T47D (cell line): Measurements from ENCODE around the gene LCP2.
A peak's percentile ranks its signal among the peaks of the same experiment; 100 is the strongest.

Experiments used
- DNase-seq, 2 experiments: peaks; one replicate each; pipeline versions ENCODE4 v3.0.0 to v3.0.0-alpha.2; 2011 to 2012; ENCODE audit warnings: low read depth in 1 of 2, low spot score in 1 of 2
- JUND ChIP-seq: IDR thresholded peaks from 2 replicates; pipeline ENCODE4 v1.6.1; 2012; ENCODE audit warnings: low read depth
- in situ Hi-C: cut with HindIII; loops from 2 replicates; pipeline ENCODE4 v1.10.0; 2016; ENCODE audit warnings: low sequenced_read_pairs, low pct_unique_long_range_greater_than_20kb

LCP2 gene

DNA sequence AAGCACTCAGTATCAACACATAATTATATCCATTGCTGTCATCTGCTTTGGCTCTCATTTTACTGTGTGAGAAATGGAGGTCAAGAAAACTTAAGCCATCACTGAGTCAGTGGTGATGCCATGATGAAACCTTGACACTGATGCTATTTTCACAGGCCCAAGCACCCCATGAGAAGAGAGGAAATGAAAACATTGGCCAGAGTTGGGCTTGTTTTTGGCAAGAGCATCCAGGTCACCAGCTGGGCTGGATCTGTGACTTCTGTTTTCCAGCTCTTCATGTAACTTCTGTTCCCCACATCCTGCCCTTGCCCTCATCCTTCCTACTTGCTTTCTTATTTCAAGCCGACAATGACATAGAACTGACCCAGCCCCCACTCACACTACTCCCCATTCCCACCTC lies 10.0 kb downstream of the LCP2 start:
- in situ Hi-C loops, result no loop called here
- TF ChIP-seq JUND, result no peak

DNA sequence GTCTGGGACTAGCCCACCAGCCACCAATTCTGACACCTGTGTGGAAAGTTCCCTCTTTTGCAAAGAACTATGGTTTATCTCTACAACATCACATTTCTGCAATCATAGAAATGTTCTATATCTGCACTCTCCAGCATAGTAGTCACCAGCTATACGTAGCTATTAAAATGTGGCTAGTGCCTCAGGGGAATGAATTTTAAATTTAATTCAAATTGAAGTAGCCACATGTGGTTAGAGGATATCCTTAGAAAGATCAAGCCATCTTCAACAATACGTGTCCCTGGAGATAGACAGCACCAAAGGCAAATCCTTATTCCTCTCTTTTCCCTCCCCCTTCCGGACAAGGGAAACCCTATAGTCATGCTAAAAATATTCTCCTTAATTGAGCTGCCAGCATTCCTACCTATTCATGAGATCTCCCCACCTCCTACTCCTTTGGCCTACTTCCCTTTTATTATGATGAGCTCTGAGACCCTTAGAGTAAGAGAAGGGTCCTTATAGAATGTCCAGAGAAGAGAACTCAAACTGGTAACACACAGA lies 11.1 kb downstream of the LCP2 start:
- TF ChIP-seq JUND, result no peak
- in situ Hi-C loops, result no loop called here

More for the DNA sequence above, 10.0 kb downstream of the LCP2 start:
- DNase-seq, result no peak

DNA sequence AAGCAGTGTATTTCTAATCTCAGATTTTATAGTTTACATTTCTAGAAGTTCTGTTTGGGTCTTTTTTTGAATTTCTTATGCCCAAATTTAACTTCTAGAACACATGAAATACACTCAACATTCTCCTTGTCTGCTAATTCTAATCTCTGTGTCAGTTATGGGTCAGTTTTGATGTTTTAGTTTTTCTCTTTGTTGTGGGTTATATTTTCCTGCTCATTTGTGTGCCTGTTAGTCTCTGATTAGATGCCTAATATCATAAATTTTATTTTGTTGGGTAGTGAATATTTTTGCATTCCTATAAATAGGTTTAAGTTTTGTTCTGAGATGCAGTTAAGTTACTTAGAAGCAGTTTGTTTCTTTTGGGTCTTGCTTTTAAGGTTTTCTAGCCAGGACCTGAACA lies 12.4 kb downstream of the LCP2 start:
- TF ChIP-seq JUND, result no peak
- in situ Hi-C loops, result no loop called here
- DNase-seq, result no peak

More for the DNA sequence above, 11.1 kb downstream of the LCP2 start:
- no peak for DNase-seq

DNA sequence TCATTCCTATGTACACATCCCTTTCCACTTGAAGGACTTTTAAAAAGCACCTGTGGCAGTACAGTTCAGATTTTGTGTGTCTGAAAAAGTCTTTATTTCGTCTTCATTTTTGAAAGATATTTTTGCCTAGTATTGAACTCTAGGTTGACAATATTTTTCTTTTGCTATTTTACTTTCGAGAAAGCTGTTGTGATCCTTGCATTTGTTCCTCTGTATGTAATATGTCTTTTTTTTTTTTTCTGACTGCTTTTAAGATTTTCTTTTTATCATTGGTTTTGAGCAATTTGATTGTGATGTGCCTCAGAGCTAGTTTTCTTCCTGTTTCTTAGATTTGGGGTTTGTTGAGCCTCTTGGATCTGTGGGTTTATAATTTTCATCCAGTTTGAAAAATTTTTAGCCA lies 13.3 kb downstream of the LCP2 start:
- in situ Hi-C loops, result no loop called here
- no peak for DNase-seq
- TF ChIP-seq JUND, result no peak

DNA sequence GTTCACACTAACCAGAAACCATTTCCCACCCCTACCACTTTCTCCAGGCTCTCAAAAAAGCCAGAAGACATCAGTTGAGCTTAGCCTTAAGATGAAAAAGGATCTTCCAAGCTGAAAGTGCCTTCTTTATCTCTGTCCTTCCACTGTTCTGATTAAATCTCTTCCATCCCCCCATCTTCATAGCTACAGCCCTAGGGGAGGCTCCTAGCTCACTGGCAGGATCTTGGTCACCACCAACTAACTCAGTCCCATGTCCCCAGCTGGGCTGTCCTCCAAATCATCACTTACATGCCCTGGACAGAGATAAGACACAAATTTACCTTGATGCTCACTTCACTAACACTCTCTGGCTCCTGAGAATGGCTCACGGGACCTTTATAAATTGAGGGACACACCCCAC lies 14.3 kb downstream of the LCP2 start:
- DNase-seq, result no peak
- no peak for TF ChIP-seq JUND
- in situ Hi-C loops, result no loop called here

DNA sequence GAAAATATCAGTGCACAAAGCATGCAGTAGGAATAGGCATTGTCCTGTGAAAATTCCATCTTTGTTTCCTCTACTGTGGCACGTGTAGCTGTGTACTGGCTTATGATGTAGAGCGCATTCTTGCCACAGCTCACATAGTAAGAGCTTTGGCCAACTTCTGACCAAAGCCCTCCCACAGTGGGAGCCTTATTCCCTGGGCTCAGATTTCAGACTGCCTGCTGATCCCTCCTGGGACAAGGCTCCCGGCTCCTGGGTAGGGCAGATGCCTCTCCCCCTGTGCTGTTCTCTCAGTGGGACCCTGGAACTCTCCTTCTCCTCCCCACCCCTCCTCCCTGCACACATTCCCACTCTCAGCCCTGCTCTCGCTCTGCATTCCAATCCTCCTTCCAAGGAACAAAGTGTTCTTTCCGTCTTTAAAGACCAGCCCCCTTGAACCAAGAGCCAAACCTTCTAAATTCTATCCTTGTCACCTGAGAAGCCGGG lies 17.5 kb downstream of the LCP2 start:
- no peak for DNase-seq
- in situ Hi-C loops, result no loop called here
- TF ChIP-seq JUND, result no peak

DNA sequence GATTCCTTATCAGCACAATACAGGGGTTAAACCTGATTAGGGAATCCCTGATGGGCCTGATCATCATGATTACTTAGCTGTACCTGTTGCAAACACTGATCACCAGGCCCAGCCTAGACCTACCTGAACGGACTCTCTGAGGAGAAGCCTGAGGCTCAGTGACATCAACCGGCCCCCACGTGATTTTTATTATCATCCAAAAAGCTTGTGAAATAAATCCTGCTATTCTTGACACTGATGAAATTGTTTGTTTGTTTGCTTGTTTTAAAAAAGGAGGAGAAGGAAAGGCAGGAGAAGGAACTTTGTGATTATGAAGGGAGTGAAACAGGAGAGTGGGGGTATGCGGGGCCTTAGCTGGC lies 18.1 kb downstream of the LCP2 start:
- TF ChIP-seq JUND, result no peak
- no peak for DNase-seq
- in situ Hi-C loops, result no loop called here

DNA sequence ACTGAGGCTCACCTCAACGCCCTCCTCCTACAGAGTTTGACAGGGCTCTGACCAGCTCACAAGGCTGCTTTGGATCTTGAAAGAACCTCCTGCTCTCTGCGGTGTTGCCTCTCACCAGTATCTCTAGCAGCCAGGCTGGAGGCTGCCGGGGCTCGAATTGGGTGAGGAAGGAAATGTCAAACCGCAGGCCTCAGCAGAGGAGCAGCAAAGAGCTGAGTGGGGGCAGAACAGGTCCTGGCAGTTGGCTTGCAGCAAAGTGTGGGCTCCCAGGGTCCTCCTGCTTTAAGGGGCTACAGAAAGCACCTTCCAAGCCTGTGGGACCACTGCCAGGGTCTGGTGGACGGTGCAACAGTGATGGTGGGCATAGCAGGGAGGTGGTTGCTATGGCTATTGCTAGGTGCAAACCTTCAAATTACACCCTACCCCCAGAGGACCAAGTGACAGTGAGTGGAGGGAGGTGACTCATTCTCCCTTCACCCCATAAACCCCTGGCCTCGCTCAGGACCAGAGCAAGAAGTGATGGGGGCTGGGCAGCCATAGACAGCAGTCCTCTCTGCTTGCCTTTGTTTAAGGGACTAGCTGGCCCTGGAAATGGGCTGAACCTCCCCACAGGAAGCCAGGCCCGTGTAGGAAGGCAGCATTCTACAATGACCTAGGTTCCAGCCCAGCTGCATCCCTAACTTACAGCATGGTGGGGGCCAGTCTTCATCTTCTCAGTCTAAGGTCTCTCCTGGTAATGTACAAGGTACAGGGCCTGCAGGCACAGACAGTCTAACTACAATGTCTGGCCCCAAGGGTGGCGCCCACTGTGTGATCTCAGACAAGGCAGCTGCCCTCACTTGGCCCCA lies 18.7 kb downstream of the LCP2 start:
- in situ Hi-C loops, result no loop called here
- no peak for DNase-seq
- TF ChIP-seq JUND, result no peak

DNA sequence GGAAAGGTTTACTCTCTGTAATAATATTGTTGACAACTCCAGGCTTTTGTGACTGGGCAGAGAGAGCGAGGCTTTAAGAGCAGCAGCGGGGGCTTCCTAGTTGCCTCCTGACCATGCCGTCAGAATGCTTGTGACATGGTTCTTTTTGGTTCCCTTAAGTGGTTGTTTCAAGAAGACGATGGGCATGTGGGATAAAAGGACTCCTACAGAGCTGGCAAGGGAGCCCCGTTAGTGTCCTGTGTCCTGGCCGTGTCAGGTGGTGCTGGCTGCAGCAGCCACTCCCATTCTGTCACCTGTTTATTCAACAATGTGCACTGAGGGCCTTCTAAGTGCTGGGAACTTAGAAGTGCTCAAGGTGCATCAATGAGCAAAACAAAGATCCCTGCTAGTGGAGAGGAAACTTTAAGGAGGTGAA lies 19.7 kb downstream of the LCP2 start:
- DNase-seq, result no peak
- TF ChIP-seq JUND, result no peak
- in situ Hi-C loops, result no loop called here

DNA sequence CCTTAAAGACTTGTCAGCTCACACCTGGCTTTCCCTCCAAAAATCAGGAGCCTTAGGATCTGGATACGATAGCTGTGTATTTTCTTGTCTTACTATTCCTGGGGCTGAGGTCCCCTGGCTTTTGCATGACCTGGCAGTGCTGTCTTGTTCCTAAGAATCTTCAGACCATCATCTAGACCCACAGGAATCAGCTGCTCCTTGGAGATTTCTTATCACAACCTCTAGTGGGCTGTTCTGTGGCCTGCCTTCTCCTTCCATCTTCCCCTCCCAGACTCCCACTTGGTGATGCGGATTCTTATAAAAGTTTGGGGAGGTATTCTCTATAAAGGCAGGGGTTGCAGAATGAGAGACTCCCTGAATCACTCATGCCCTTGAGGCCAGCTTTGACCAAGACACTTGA lies 21.4 kb downstream of the LCP2 start:
- TF ChIP-seq JUND, result no peak
- in situ Hi-C loops, result no loop called here
- DNase-seq, result no peak

DNA sequence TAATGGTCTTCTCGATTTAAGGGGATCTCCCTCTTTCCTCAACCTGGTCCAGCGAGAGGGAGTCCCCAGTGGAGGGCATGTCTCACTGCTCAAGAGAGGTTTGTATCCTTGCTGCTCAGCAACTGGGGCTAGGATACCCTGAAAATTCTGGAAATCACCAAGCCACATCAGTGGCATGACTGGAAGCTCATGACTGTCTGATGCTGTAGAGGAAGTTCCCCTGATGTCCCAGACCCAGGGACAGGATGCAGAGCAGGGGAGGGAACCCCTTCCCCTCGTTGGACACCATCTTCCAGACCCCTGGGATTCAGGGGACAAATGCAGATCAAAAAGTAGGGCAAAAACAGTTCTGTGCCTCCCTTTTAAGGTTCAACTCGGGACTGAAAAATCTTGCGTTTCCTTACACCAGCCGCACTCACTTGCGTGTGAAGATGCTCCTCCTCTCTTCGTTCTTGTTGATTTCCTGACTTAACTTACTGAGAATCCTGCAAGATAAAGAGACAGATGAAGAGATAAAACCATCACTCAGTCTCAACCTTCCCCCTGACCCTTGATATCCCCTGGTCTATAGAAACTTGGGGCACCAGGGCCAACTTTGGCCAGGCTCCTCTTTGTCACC lies 22.1 kb downstream of the LCP2 start:
- in situ Hi-C loops, result no loop called here
- DNase-seq, result no peak
- no peak for TF ChIP-seq JUND

DNA sequence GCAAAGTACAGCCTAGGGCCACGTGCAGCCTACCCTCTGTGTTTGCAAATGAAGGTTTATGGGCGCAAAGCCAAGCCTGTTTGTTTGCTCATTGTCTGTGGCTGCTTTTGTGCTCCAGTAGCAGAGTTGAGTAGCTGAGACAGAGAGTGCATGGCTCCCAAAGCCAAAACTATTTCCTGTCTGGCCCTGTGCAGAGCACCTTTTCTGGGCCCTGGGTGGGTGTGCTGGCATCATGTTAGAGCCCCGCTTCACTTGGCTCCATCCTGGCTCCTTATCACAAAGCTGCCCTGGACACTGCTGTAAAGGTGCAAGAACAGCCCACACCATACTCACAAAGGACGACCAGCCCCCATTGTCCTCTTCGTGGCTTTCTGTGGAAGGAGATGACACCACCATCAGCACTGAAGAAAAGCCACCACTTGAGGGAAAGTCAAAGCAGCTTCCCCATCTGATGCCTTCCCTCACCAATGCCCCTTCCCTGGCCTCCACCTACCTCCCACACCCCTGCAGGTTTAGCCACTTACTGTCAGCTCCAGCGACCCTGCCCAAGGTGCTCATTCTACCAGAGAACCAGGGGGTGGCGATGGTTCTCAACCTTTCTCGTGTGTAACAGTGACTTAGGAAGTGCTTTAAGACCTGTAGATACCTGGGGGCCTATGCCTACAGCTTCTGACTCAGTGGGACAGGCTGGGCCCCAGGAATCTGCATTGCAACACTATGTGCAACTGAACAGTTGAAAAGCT lies 23.4 kb downstream of the LCP2 start:
- in situ Hi-C loops, result no loop called here

More for the DNA sequence above, 23.4 kb downstream of the LCP2 start:
- no peak for TF ChIP-seq JUND
- peak in 1 of 2 experiments; percentile 73 for DNase-seq
